NCI-H1092 treated with DMSO at 0.1 percent for 48 hours (cell line): ENCODE results near the gene CHRNE.
A peak's percentile ranks its signal among the peaks of the same experiment; 100 is the strongest.

Experiments
- DNase-seq: peaks from one replicate; lab custom pipeline; 2025; lab: John Stamatoyannopoulos, UW

Gene CHRNE

DNA sequence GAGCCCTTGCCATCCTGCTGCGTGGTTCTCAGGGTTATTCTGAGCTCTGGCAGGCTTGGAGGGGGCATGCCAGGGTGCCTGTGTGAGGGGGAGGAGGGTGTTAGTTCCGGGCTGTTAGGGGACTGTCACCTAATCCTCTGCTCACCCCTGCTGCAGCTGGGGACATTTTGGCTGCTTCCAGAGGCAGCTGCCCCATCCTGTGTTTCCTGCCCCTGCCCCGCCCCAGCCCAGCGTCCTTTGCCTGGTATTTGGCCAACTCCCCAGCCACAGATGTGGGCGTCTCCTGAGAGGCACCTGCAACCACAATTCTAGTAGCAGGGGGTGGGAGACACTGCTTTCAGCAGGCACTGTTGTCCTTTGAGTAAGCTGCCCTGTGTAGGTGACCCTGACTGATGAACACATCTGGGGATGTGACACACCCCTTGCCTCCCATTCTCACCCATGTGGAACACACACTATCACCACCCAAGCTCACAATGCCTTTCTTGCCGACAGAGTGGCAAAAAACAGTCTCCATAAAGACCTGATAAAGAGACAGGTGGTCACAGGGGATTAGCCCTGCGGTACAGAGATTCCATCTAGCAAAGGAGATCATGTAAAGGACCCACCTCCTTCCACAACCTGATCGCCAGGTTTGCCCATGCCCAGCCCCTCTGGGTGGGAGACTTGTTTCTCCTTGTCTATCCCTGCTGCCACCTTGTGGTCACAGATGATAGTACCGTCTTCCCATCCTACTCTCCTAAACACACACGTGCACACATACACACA lies at the start of gene CHRNE:
Gene CHRNE (minus strand): TSS at position 48 of the 768 bp plus-strand sequence. CDS start 35 bp downstream, at position 13.
- DNase-seq = peak; percentile 47

- DNase-seq = no peak
These were observed 48.6 kb upstream of the CHRNE start for GRCh38 chr17:4951486-4951885.

- peak; percentile 54 for DNase-seq
These were observed 47.9 kb upstream of the CHRNE start, which contains the start of gene ENO3 for GRCh38 chr17:4950746-4951204. TSS of gene ENO3 (plus strand) at chr17:4951119. CDS start at chr17:4951830, 711 bp downstream.

DNA sequence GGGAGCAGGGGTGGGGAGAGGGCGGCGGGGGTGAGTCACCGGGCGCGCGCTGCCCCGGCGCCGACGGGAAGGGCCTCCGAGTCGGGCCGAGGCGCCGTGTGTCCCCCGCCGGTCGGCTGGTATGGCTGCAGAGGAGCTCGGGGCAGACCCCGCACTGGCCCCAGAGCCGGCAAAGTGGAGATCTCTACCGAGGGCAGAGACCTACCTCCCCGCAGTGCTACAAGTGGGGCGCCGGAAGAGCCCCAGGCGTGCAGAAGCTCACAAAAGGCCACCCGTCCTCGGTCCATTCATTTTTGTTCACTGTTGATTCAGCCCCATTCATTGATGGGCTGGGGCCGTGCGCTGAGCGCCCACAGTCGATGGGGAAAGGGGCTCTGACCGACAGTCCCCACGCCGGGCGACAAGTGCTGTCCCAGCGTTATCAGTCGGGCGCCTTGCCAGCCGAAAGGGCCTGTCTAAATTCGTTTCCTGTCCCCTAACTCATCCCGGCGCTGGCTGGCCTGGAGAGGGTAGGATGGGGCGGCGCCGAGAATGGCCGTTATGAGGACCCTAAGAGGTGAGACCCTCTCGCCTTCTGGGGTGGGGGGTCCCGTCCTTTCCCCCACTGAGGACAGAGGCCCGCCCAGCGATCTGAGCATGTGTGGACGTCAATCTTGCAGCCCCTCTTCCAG lies 47.3 kb upstream of the CHRNE start:
- DNase-seq = peak; percentile 22

DNA sequence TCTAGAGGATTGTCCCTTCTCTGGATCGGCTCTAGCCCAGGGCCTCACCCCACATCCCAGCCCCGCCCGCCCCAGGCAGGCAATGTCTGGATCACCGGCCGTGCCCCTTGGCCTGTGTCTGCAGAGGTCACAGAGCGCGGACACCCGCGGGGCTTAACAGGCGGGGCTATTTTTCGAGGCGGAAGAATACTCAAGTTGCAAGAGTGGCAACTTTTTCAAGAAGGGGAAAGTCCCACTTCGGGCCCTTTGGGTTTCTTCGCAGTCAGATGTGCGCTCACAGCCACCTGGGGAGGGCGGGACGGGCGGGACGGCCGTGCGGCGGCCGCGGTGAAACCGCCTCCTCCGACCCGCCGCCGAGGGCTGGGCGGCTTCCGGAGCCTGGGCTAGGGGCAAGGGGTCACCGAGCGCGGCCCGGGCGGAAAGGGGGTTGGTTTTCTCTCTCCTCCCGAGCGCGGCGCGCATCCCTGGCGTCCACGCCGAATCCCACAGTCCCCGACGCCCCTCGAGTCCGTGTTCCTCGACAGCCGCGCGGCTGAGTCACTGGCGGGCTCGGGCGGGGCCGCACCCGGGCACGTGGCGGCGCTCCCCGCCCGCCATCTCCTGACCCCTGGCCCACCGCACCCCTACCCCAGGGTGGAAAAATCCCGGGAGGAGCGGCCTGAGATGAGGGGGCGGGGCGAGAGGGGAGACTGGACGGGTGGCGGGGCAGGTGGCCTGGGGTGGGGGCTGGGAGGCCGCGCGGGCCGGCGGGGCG lies 46.6 kb upstream of the CHRNE start:
- DNase-seq = peak; percentile 28

- peak; percentile 68 for DNase-seq
These were observed 46.0 kb upstream of the CHRNE start for GRCh38 chr17:4948931-4949320.

GRCh38 chr17:4948166-4948930 lies 45.5 kb upstream of the CHRNE start, which contains the start of gene PFN1:
TSS of gene PFN1 (minus strand) at chr17:4948530. CDS start at chr17:4948394, 136 bp downstream.
- peak; percentile 68 for DNase-seq

GRCh38 chr17:4947411-4948165 lies 44.7 kb upstream of the CHRNE start:
- DNase-seq = peak; percentile 12

DNA sequence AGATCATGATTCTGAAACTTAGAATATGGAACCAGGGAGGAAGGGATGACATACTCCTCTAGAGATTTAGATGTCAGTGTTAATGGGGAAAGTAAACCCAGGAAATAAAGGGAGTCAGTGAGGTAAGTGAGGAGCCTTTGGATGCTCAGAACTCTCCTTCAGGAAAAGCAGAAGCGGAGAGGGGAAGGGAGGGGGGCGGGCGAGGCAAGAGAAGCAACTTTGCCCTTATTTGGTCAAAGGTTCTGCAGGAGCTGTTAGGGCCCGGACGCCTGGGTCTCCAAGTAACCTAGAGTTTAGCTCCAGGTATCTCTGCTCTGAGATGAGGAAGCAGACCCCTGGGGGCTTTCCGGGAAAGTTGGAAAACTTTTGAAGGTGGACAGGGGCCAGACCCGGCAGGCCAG lies 44.1 kb upstream of the CHRNE start:
- DNase-seq = no peak

- no peak for DNase-seq
These were observed 43.5 kb upstream of the CHRNE start for GRCh38 chr17:4946312-4946976.

DNA sequence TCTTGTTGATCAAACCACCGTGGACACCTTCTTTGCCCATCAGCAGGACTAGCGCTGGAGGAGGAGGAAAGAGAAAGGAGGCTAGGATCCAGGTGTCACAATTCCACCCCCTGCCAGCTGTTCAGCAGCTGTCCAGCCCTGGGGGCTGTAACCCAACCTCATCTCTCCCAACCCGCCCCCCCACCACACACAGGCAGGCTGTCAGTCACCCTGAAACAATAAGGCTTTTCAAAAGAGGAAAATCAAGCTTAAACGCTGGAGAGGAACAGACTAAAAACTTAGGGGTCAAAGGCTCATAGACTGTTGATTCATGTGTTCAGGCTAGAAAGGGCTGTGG lies 43.0 kb upstream of the CHRNE start:
- no peak for DNase-seq

GRCh38 chr17:4945176-4945943 lies 42.5 kb upstream of the CHRNE start:
- DNase-seq = no peak

GRCh38 chr17:4944554-4945175 lies 41.8 kb upstream of the CHRNE start:
- no peak for DNase-seq

- DNase-seq = no peak
These were observed 41.3 kb upstream of the CHRNE start for GRCh38 chr17:4944163-4944553.

DNA sequence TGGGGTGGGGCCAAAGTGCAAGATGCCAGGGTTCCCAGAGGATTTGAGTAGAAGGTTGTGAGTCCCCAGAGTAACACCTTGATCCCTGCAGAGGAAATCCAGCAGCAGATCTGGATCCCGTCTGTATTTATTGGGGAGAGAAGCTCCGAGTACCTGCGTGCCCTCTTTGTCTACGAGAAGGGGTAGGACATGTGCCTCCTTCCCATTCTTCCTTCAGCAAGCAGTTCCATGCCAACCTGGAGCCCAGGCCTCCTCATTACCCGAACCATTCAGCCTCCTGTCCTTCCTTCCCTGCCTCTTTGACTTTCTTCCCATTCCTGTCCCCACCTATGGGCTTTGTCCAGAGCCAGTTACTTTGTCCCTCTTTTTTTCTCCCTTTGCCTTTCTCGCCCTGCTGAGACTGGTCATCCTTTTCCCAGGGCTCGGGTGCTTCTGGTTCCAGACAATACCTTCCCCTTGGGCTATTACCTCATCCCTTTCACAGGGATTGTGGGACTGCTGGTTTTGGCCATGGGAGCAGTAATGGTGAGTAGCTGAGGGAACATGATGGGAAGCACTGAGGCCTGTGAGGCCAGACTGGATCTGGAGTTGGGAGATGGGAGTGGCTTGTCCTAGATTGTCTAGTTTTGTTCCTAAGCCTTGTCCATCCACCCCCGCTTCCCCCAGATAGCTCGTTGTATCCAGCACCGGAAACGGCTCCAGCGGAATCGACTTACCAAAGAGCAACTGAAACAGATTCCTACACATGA lies 40.0 kb upstream of the CHRNE start:
- no peak for DNase-seq

- DNase-seq = no peak
These were observed 38.4 kb upstream of the CHRNE start for GRCh38 chr17:4941319-4941610.

GRCh38 chr17:4940555-4941318 lies 37.8 kb upstream of the CHRNE start:
- no peak for DNase-seq
